ENCODE data around the gene SPAG7.

SPAG7 gene

GRCh38 chr17:4934173-4934979, 33.2 kb downstream of the SPAG7 start:
- Histone ChIP-seq H3K9ac (ENCODE audit: low read length) (no peak overlapping the region), H3K36me3 (ENCODE audit: control insufficient read depth, insufficient read depth, low read length) (no peaks in the 10 kb centered on the region), H3K27me3 (ENCODE audit: insufficient read depth, low read length, poor library complexity) (no peaks in the 10 kb centered on the region), H3K27ac (ENCODE audit: low read depth, low read length) (no peak overlapping the region), H3K4me1 (ENCODE audit: control insufficient read depth, low read depth, low read length) (peaks cover 3% of the 10 kb centered on the region), H2AK5ac (ENCODE audit: low read length) (no peak overlapping the region), H3K79me2 (ENCODE audit: control insufficient read depth, insufficient read depth, low read length) (peaks cover 10% of the 10 kb centered on the region), H3K18ac (ENCODE audit: low read length) (no peak overlapping the region), H3K4me3 (ENCODE audit: low read length) (no peak overlapping the region), H2BK15ac (replicated peaks; ENCODE audit: low read depth) (no peak overlapping the region), H4K8ac (ENCODE audit: low read depth, low read length) (no peak overlapping the region), H2BK5ac (ENCODE audit: low read length) (no peak overlapping the region), H3K4ac (ENCODE audit: low read depth, low read length) (no peak overlapping the region), H3K4me2 (ENCODE audit: low read length) (no peak overlapping the region), H3K79me1 (ENCODE audit: low read length) (peaks cover 9% of the 10 kb centered on the region), H3K23ac (ENCODE audit: low read length) (no peak overlapping the region), H2BK120ac (ENCODE audit: low read depth, low read length) (no peak overlapping the region), H3K56ac (ENCODE audit: low read length) (peak overlapping the region; percentile 62), H4K5ac (ENCODE audit: low read length) (no peak overlapping the region)
- peak; percentile 77 for DNase-seq
- WGBS (ENCODE audit: extremely low coverage, insufficient coverage, low lambda C conversion rate), result no CpG with 5 or more reads among the region's 14 CpGs

- Histone ChIP-seq H3K4ac (ENCODE audit: low read depth, low read length) (no peak overlapping the region), H3K79me1 (ENCODE audit: low read length) (peaks cover 5% of the 10 kb centered on the region), H3K27ac (ENCODE audit: low read depth, low read length) (no peak overlapping the region), H2BK15ac (replicated peaks; ENCODE audit: low read depth) (no peak overlapping the region), H4K5ac (ENCODE audit: low read length) (no peak overlapping the region), H3K36me3 (ENCODE audit: control insufficient read depth, insufficient read depth, low read length) (no peaks in the 10 kb centered on the region), H4K8ac (ENCODE audit: low read depth, low read length) (no peak overlapping the region), H3K4me3 (ENCODE audit: low read length) (no peak overlapping the region), H3K4me1 (ENCODE audit: control insufficient read depth, low read depth, low read length) (peaks cover under 1% of the 10 kb centered on the region), H3K27me3 (ENCODE audit: insufficient read depth, low read length, poor library complexity) (no peaks in the 10 kb centered on the region), H2BK120ac (ENCODE audit: low read depth, low read length) (no peak overlapping the region), H3K4me2 (ENCODE audit: low read length) (no peak overlapping the region), H2AK5ac (ENCODE audit: low read length) (no peak overlapping the region), H3K23ac (ENCODE audit: low read length) (no peak overlapping the region), H3K18ac (ENCODE audit: low read length) (no peak overlapping the region), H3K9ac (ENCODE audit: low read length) (no peak overlapping the region), H2BK5ac (ENCODE audit: low read length) (no peak overlapping the region), H3K56ac (ENCODE audit: low read length) (no peak overlapping the region), H3K79me2 (ENCODE audit: control insufficient read depth, insufficient read depth, low read length) (peaks cover 4% of the 10 kb centered on the region)
- no peak for DNase-seq
- no CpG with 5 or more reads among the region's 16 CpGs for WGBS (ENCODE audit: extremely low coverage, insufficient coverage, low lambda C conversion rate)
Measured at GRCh38 chr17:4933646-4934045, 34.0 kb downstream of the SPAG7 start.

GRCh38 chr17:4932756-4933155, 34.9 kb downstream of the SPAG7 start:
- Histone ChIP-seq H3K4me2 (ENCODE audit: low read length) (no peak overlapping the region), H4K8ac (ENCODE audit: low read depth, low read length) (no peak overlapping the region), H3K4me3 (ENCODE audit: low read length) (no peak overlapping the region), H3K18ac (ENCODE audit: low read length) (no peak overlapping the region), H3K4me1 (ENCODE audit: control insufficient read depth, low read depth, low read length) (no peaks in the 10 kb centered on the region), H3K56ac (ENCODE audit: low read length) (no peak overlapping the region), H3K36me3 (ENCODE audit: control insufficient read depth, insufficient read depth, low read length) (no peaks in the 10 kb centered on the region), H3K23ac (ENCODE audit: low read length) (no peak overlapping the region), H4K5ac (ENCODE audit: low read length) (no peak overlapping the region), H2BK5ac (ENCODE audit: low read length) (no peak overlapping the region), H3K9ac (ENCODE audit: low read length) (no peak overlapping the region), H2BK15ac (replicated peaks; ENCODE audit: low read depth) (no peak overlapping the region), H2BK120ac (ENCODE audit: low read depth, low read length) (no peak overlapping the region), H3K79me2 (ENCODE audit: control insufficient read depth, insufficient read depth, low read length) (no peaks in the 10 kb centered on the region), H3K27me3 (ENCODE audit: insufficient read depth, low read length, poor library complexity) (no peaks in the 10 kb centered on the region), H3K79me1 (ENCODE audit: low read length) (no peaks in the 10 kb centered on the region), H2AK5ac (ENCODE audit: low read length) (no peak overlapping the region), H3K27ac (ENCODE audit: low read depth, low read length) (no peak overlapping the region), H3K4ac (ENCODE audit: low read depth, low read length) (no peak overlapping the region)
- no CpG with 5 or more reads among the region's 12 CpGs for WGBS (ENCODE audit: extremely low coverage, insufficient coverage, low lambda C conversion rate)
- no peak for DNase-seq

GRCh38 chr17:4931963-4932362, 35.7 kb downstream of the SPAG7 start, which contains the start of gene GP1BA:
Gene GP1BA (plus strand): TSS chr17:4932277. CDS start chr17:4932605, 328 bp downstream.
- no peak within 1 kb of the TSS for H3K27ac ChIP-seq (ENCODE audit: low read depth, low read length)
- H3K18ac ChIP-seq (ENCODE audit: low read length), result no peak within 1 kb of the TSS
- no peak within 1 kb of the TSS for H2AK5ac ChIP-seq (ENCODE audit: low read length)
- WGBS (ENCODE audit: extremely low coverage, insufficient coverage, low lambda C conversion rate), result no CpG with 5 or more reads among the region's 14 CpGs
- H2BK5ac ChIP-seq (ENCODE audit: low read length), result no peak within 1 kb of the TSS
- no peak within 1 kb of the TSS for H3K4ac ChIP-seq (ENCODE audit: low read depth, low read length)
- no peak within 1 kb of the TSS for H4K5ac ChIP-seq (ENCODE audit: low read length)
- no peaks in the 10 kb centered on the region for H3K79me2 ChIP-seq (ENCODE audit: control insufficient read depth, insufficient read depth, low read length)
- no peak within 1 kb of the TSS for H3K4me2 ChIP-seq (ENCODE audit: low read length)
- H3K4me3 ChIP-seq (ENCODE audit: low read length), result no peak within 1 kb of the TSS
- DNase-seq, result no peak
- H3K36me3 ChIP-seq (ENCODE audit: control insufficient read depth, insufficient read depth, low read length), result no peaks in the 10 kb centered on the region
- no peak within 1 kb of the TSS for H3K9ac ChIP-seq (ENCODE audit: low read length)
- H2BK15ac ChIP-seq (replicated peaks; ENCODE audit: low read depth), result no peak within 1 kb of the TSS
- H3K79me1 ChIP-seq (ENCODE audit: low read length), result no peaks in the 10 kb centered on the region
- H4K8ac ChIP-seq (ENCODE audit: low read depth, low read length), result no peak within 1 kb of the TSS
- no peak within 1 kb of the TSS for H3K56ac ChIP-seq (ENCODE audit: low read length)
- no peak within 1 kb of the TSS for H2BK120ac ChIP-seq (ENCODE audit: low read depth, low read length)
- H3K23ac ChIP-seq (ENCODE audit: low read length), result no peak within 1 kb of the TSS
- H3K4me1 ChIP-seq (ENCODE audit: control insufficient read depth, low read depth, low read length), result no peaks in the 10 kb centered on the region
- H3K27me3 ChIP-seq (ENCODE audit: insufficient read depth, low read length, poor library complexity), result no peaks in the 10 kb centered on the region

GRCh38 chr17:4928881-4929280, 38.7 kb downstream of the SPAG7 start:
- Histone ChIP-seq H3K9ac (ENCODE audit: low read length) (no peak overlapping the region), H2BK5ac (ENCODE audit: low read length) (no peak overlapping the region), H3K4ac (ENCODE audit: low read depth, low read length) (no peak overlapping the region), H4K5ac (ENCODE audit: low read length) (no peak overlapping the region), H3K36me3 (ENCODE audit: control insufficient read depth, insufficient read depth, low read length) (no peaks in the 10 kb centered on the region), H3K23ac (ENCODE audit: low read length) (no peak overlapping the region), H2BK120ac (ENCODE audit: low read depth, low read length) (no peak overlapping the region), H4K8ac (ENCODE audit: low read depth, low read length) (no peak overlapping the region), H3K56ac (ENCODE audit: low read length) (no peak overlapping the region), H3K4me2 (ENCODE audit: low read length) (no peak overlapping the region), H2AK5ac (ENCODE audit: low read length) (no peak overlapping the region), H3K27me3 (ENCODE audit: insufficient read depth, low read length, poor library complexity) (no peaks in the 10 kb centered on the region), H3K4me3 (ENCODE audit: low read length) (no peak overlapping the region), H2BK15ac (replicated peaks; ENCODE audit: low read depth) (no peak overlapping the region), H3K18ac (ENCODE audit: low read length) (no peak overlapping the region), H3K27ac (ENCODE audit: low read depth, low read length) (no peak overlapping the region), H3K79me1 (ENCODE audit: low read length) (no peaks in the 10 kb centered on the region), H3K79me2 (ENCODE audit: control insufficient read depth, insufficient read depth, low read length) (no peaks in the 10 kb centered on the region), H3K4me1 (ENCODE audit: control insufficient read depth, low read depth, low read length) (no peaks in the 10 kb centered on the region)
- DNase-seq, result no peak
- whole genome bisulfite sequencing (ENCODE audit: extremely low coverage, insufficient coverage, low lambda C conversion rate), result no CpG with 5 or more reads among the region's 18 CpGs
